H9 (cell line): ENCODE measurements around the gene BANP. TPM values are rescaled to one million over a fixed set of nuclear protein-coding genes. Genes with fewer than 3 reads are reported as not detected.
"Not testable (repeated sequence)": the region's sequence is repeated elsewhere in the genome, so short reads cannot be mapped to it uniquely, and the experiment has no call there.

ENCODE experiments used
- DNase-seq: peaks from one replicate; pipeline ENCODE4 v3.0.0-alpha.2; 2017
- H2AFZ ChIP-seq: one replicate; pipeline ENCODE4 v1.6.1; 2013; ENCODE audit warnings: mild to moderate bottlenecking, low read length, control low read depth, moderate library complexity
- H2AK5ac ChIP-seq: 2 replicates; pipeline ENCODE4 v1.6.1; 2013; ENCODE audit warnings: low read length, control low read depth, mixed read lengths; ENCODE audit not compliant: insufficient read length
- H2BK120ac ChIP-seq: one replicate; pipeline ENCODE4 v1.6.1; 2013; ENCODE audit warnings: low read depth, mild to moderate bottlenecking, low read length, control low read depth, inconsistent platforms; ENCODE audit not compliant: poor library complexity, severe bottlenecking
- H2BK12ac ChIP-seq: 2 replicates; pipeline ENCODE4 v1.6.1; 2013; ENCODE audit warnings: low read length, control low read depth, mixed read lengths, low read depth; ENCODE audit not compliant: insufficient read length
- H2BK15ac ChIP-seq: 2 replicates; pipeline ENCODE4 v1.6.1; 2013; ENCODE audit warnings: low read depth, low read length, control low read depth
- H2BK20ac ChIP-seq: one replicate; pipeline ENCODE4 v1.6.1; 2013; ENCODE audit warnings: low read depth, mild to moderate bottlenecking, low read length, control low read depth, inconsistent platforms; ENCODE audit not compliant: poor library complexity, severe bottlenecking
- H2BK5ac ChIP-seq: 2 replicates; pipeline ENCODE4 v1.6.1; 2013; ENCODE audit warnings: low read length, control low read depth, mixed read lengths; ENCODE audit not compliant: insufficient read length
- H3K14ac ChIP-seq: 2 replicates; pipeline ENCODE4 v1.6.1; 2013; ENCODE audit warnings: low read length, control low read depth; ENCODE audit not compliant: insufficient read depth
- H3K18ac ChIP-seq: 2 replicates; pipeline ENCODE4 v1.6.1; 2013; ENCODE audit warnings: low read depth, mild to moderate bottlenecking, mixed read lengths, low read length, control low read depth; ENCODE audit not compliant: insufficient read length
- H3K23ac ChIP-seq: 2 replicates; pipeline ENCODE4 v1.6.1; 2013; ENCODE audit warnings: low read length, control low read depth, mixed read lengths, low read depth; ENCODE audit not compliant: insufficient read length
- H3K23me2 ChIP-seq: 2 replicates; pipeline ENCODE4 v1.6.1; 2013; ENCODE audit warnings: low read depth, mild to moderate bottlenecking, mixed read lengths, low read length, control low read depth; ENCODE audit not compliant: insufficient read length, poor library complexity, severe bottlenecking
- H3K27ac ChIP-seq: 2 replicates; pipeline ENCODE4 v1.5.1; 2013; ENCODE audit warnings: low read length, control low read depth, mixed read lengths, low read depth; ENCODE audit not compliant: insufficient read length
- H3K27me3 ChIP-seq: 2 replicates; pipeline ENCODE4 v1.6.1; 2013; ENCODE audit warnings: low read length, control low read depth, inconsistent platforms; ENCODE audit not compliant: insufficient read depth
- H3K4ac ChIP-seq: 2 replicates; pipeline ENCODE4 v1.6.1; 2013; ENCODE audit warnings: low read depth, mild to moderate bottlenecking, control low read depth, inconsistent platforms, low read length, moderate library complexity
- H3K4me1 ChIP-seq: 2 replicates; pipeline ENCODE4 v1.6.1; 2013; ENCODE audit warnings: low read length, control low read depth, inconsistent platforms; ENCODE audit not compliant: insufficient read depth
- H3K4me2 ChIP-seq: 2 replicates; pipeline ENCODE4 v1.6.1; 2013; ENCODE audit warnings: low read length, control low read depth, mixed read lengths; ENCODE audit not compliant: insufficient read length, insufficient read depth
- H3K56ac ChIP-seq: 2 replicates; pipeline ENCODE4 v1.6.1; 2013; ENCODE audit warnings: low read depth, mild to moderate bottlenecking, mixed read lengths, low read length, control low read depth; ENCODE audit not compliant: insufficient read length
- H3K79me1 ChIP-seq: 2 replicates; pipeline ENCODE4 v1.6.1; 2013; ENCODE audit warnings: low read depth, mild to moderate bottlenecking, moderate library complexity, low read length, control low read depth, inconsistent platforms; ENCODE audit not compliant: insufficient read depth, poor library complexity, severe bottlenecking
- H3K79me2 ChIP-seq: 2 replicates; pipeline ENCODE4 v1.6.1; 2013; ENCODE audit warnings: low read length, control low read depth, inconsistent platforms; ENCODE audit not compliant: insufficient read depth
- H3K9ac ChIP-seq: 2 replicates; pipeline ENCODE4 v1.6.1; 2013; ENCODE audit warnings: low read length, control low read depth, mixed read lengths; ENCODE audit not compliant: insufficient read length; ENCODE audit errors: extremely low read depth
- H3K9me3 ChIP-seq: one replicate; pipeline ENCODE4 v1.6.1; 2013; ENCODE audit warnings: low read depth, low read length, inconsistent platforms; ENCODE audit not compliant: control insufficient read depth
- H3T11ph ChIP-seq: one replicate; pipeline ENCODE4 v1.6.1; 2013; ENCODE audit warnings: mild to moderate bottlenecking, low read length, control low read depth, inconsistent platforms
- H4K20me1 ChIP-seq: one replicate; pipeline ENCODE4 v1.6.1; 2013; ENCODE audit not compliant: control insufficient read depth, insufficient read length, insufficient read depth
- H4K5ac ChIP-seq: 2 replicates; pipeline ENCODE4 v1.6.1; 2013; ENCODE audit warnings: low read depth, mild to moderate bottlenecking, mixed read lengths, low read length, control low read depth; ENCODE audit not compliant: insufficient read length
- H4K8ac ChIP-seq: replicated peaks from 2 replicates; pipeline ENCODE4 v1.6.1; 2013; ENCODE audit warnings: low read length, control low read depth, mixed read lengths, low read depth; ENCODE audit not compliant: insufficient read length
- H4K91ac ChIP-seq: 2 replicates; pipeline ENCODE4 v1.6.1; 2013; ENCODE audit warnings: low read depth, mild to moderate bottlenecking, moderate library complexity, mixed read lengths, low read length, control low read depth; ENCODE audit not compliant: insufficient read length
- H3K27ac Mint-ChIP-seq, 3 experiments: 2 replicates in 2 of 3; 3 replicates in 1 of 3; pipeline ENCODE4 v1.8.0; 2020 to 2021; ENCODE audit warnings: mixed read lengths in 3 of 3, mild to moderate bottlenecking in 1 of 3, moderate library complexity in 1 of 3
- H3K27me3 Mint-ChIP-seq: 2 replicates; pipeline ENCODE4 v1.8.0; 2021; ENCODE audit warnings: low read depth, mild to moderate bottlenecking, moderate library complexity, mixed read lengths
- H3K36me3 Mint-ChIP-seq, 3 experiments: 2 replicates in 2 of 3; 3 replicates in 1 of 3; pipeline ENCODE4 v1.8.0; 2020 to 2021; ENCODE audit warnings: low read depth in 3 of 3, mixed read lengths in 3 of 3; ENCODE audit not compliant: insufficient read depth in 1 of 3
- H3K4me1 Mint-ChIP-seq, 2 experiments: 2 replicates each; pipeline ENCODE4 v1.8.0; 2020; ENCODE audit warnings: mixed read lengths in 2 of 2
- H3K4me3 Mint-ChIP-seq, 2 experiments: 2 replicates in 1 of 2; 3 replicates in 1 of 2; pipeline ENCODE4 v1.8.0; 2020 to 2021; ENCODE audit warnings: mild to moderate bottlenecking in 2 of 2, mixed read lengths in 2 of 2, moderate library complexity in 1 of 2
- H3K9me3 Mint-ChIP-seq, 2 experiments: 2 replicates in 1 of 2; 3 replicates in 1 of 2; pipeline ENCODE4 v1.8.0; 2020; ENCODE audit warnings: mild to moderate bottlenecking in 2 of 2, mixed read lengths in 2 of 2, moderate library complexity in 1 of 2
- WGBS: extraction: QIAGEN DNeasy Blood & Tissue Kit; methylation state at CpG from one replicate; pipeline ENCODE4 v1.1.7; 2013; ENCODE audit warnings: missing lambda C conversion rate, low lambda C conversion rate, mixed read lengths; ENCODE audit not compliant: insufficient read length; ENCODE audit errors: extremely low coverage; 5-methylcytosine and 5-hydroxymethylcytosine counted together
- total RNA-seq: library from RNA; stranded (reverse); gene quantifications from 2 replicates; pipeline ENCODE4 v1.2.1, GENCODE V29; 2021
- TF ChIP-seq, protein P1 (sequence below): fragments of 200-600 bp; sonication (generic); conservative IDR thresholded peaks from 3 replicates; pipeline ENCODE4 v1.8.0; 2021; ENCODE audit warnings: antibody characterized with exemption, mild to moderate bottlenecking

Gene BANP
- total RNA-seq, 1 experiment from 2014 or later, result 24.9 TPM

DNA sequence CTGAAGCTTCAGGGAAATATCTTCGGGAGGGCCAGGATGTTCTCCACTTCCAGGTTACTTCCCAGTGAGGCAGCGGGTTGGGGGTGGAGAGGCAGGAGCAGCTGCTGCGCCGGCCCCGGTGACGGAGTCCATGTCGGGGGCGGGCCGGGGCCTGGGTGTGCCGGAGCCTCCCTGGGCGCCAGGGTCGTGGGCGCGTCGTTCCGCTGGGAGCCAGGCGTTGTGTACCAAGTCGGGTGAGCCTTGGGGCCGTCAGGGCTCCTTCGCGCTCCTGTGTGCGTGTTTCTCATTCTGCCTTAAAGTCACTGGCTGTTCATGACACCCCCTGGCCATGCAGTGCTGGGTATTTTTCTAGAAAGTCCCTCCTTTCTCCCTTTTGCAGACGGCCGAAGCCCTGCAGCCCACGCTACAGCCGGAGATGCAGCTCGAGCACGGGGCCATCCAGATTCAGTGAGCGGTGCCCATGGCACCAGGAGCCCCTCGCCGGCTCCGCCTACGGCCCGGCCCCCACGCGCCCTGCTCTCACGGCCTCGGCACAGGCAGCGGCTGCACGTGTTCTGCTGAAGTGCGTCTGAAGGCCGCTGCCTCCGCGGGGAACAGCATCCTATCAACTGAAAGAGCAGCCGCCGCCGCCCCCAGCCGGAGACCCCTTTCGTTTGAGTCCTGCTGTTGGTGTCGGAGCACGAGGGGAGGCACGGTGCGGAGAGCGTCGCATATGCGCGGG lies 125.1 kb downstream of the BANP start:
- Histone ChIP-seq H4K20me1 (no peaks in the 10 kb centered on the region), H2AK5ac (no peak overlapping the region), H3K56ac (no peak overlapping the region), H3T11ph (no peak overlapping the region), H3K4me1 (no peaks in the 10 kb centered on the region), H2BK20ac (no peak overlapping the region), H3K27ac (no peak overlapping the region), H3K23ac (no peak overlapping the region), H4K91ac (no peak overlapping the region), H2BK15ac (no peak overlapping the region), H3K79me1 (no peaks in the 10 kb centered on the region), H3K9me3 (no peaks in the 10 kb centered on the region), H3K14ac (no peak overlapping the region), H2AFZ (no peak overlapping the region), H3K4ac (no peak overlapping the region), H2BK12ac (no peak overlapping the region), H4K5ac (no peak overlapping the region), H2BK120ac (no peak overlapping the region), H3K23me2 (no peaks in the 10 kb centered on the region), H4K8ac (no peak overlapping the region), H3K18ac (no peak overlapping the region), H3K79me2 (no peaks in the 10 kb centered on the region), H2BK5ac (no peak overlapping the region), H3K9ac (no peak overlapping the region), H3K4me2 (no peak overlapping the region), H3K27me3 (no peaks in the 10 kb centered on the region)
- Mint-ChIP-seq H3K27ac (no peak overlapping the region; a peak in 2 of 7 replicates), H3K4me3 (no peak overlapping the region), H3K4me1 (no peaks in the 10 kb centered on the region), H3K27me3 (no peaks in the 10 kb centered on the region), H3K9me3 (peaks cover 2 to 3% of the 10 kb centered on the region in 2 experiments; a peak in 3 of 5 replicates), H3K36me3 (peaks cover 20 to 36% (median 36%) of the 10 kb centered on the region in 3 experiments; a peak in 6 of 7 replicates)
- TF ChIP-seq, protein P1, sequence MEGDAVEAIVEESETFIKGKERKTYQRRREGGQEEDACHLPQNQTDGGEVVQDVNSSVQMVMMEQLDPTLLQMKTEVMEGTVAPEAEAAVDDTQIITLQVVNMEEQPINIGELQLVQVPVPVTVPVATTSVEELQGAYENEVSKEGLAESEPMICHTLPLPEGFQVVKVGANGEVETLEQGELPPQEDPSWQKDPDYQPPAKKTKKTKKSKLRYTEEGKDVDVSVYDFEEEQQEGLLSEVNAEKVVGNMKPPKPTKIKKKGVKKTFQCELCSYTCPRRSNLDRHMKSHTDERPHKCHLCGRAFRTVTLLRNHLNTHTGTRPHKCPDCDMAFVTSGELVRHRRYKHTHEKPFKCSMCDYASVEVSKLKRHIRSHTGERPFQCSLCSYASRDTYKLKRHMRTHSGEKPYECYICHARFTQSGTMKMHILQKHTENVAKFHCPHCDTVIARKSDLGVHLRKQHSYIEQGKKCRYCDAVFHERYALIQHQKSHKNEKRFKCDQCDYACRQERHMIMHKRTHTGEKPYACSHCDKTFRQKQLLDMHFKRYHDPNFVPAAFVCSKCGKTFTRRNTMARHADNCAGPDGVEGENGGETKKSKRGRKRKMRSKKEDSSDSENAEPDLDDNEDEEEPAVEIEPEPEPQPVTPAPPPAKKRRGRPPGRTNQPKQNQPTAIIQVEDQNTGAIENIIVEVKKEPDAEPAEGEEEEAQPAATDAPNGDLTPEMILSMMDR, result no peak
- DNase-seq, result no peak
- WGBS, result no CpG with 5 or more reads among the region's 57 CpGs

DNA sequence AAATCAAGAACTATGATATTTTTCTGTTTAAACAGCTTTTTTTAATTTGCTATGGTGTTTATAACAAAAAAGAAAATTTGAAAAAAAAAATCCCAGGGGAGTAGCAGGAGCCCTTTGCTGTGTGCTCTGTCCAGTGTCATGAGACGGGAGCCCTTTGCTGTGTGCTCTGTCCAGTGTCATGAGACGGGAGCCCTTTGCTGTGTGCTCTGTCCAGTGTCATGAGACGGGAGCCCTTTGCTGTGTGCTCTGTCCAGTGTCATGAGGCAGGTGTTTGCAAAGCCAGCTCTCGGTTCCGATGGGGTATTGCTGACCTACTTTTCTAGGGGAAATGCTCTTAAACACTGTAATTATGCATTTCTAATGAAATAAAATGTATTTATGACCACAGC lies 125.7 kb downstream of the BANP start:
- H3K4me1 ChIP-seq, H2AK5ac ChIP-seq, H2BK120ac ChIP-seq, H3K4me1 Mint-ChIP-seq, H3K27me3 ChIP-seq, H3K79me2 ChIP-seq, DNase-seq, H4K20me1 ChIP-seq, H3K9me3 Mint-ChIP-seq, H2BK12ac ChIP-seq, H3K4ac ChIP-seq, H3K27me3 Mint-ChIP-seq, H3K56ac ChIP-seq, H3K79me1 ChIP-seq, H2BK15ac ChIP-seq, H3K4me3 Mint-ChIP-seq, H2BK20ac ChIP-seq, H3K23me2 ChIP-seq, H3K4me2 ChIP-seq, H4K5ac ChIP-seq, H3K9me3 ChIP-seq, H3T11ph ChIP-seq, H3K14ac ChIP-seq, H2BK5ac ChIP-seq, H3K23ac ChIP-seq, H4K91ac ChIP-seq, H4K8ac ChIP-seq, H3K27ac ChIP-seq, H3K18ac ChIP-seq, H2AFZ ChIP-seq, H3K9ac ChIP-seq: not testable (repeated sequence)
- Mint-ChIP-seq H3K36me3 (peaks cover 20 to 36% (median 36%) of the 10 kb centered on the region in 3 experiments; a peak in 6 of 7 replicates), H3K27ac (0 out of 7 replicates have a peak overlapping the region, but pooled peaks of 1 of the 3 experiments have one; percentile 39)
- no CpG with 5 or more reads among the region's 5 CpGs for WGBS
